Measurements from ENCODE around the gene UBAC2.

UBAC2 gene

GRCh38 chr13:99350191-99350590, 149.5 kb downstream of the UBAC2 start:
- no peak overlapping the region for H3K4me3 ChIP-seq (ENCODE audit: low read length)
- TF ChIP-seq CTCF (conservative IDR thresholded peaks at IDR 0.05; ENCODE audit: low read length): no peak
- no peak for DNase-seq (ENCODE audit: low read depth)

DNA sequence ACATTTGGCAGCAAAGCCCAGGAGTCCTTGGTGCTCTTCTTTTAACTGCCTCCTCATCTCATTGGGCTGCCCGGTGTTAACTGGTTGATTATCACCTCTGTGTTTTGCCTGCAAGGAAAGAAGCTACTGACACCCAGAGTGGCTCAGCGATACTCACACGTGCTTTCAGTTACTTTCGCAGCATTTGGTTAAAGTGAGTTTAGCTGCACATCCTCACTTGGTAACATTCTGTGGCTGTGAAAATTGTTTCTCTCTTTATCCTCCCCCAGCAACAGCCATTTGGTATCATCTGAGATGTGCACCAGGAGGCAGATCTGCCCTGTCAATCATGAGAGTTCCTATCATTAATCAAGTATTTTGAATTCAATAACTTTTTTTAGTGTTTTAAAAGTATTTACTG, 151.1 kb downstream of the UBAC2 start:
- H3K4me3 ChIP-seq (ENCODE audit: low read length): no peak overlapping the region

DNA sequence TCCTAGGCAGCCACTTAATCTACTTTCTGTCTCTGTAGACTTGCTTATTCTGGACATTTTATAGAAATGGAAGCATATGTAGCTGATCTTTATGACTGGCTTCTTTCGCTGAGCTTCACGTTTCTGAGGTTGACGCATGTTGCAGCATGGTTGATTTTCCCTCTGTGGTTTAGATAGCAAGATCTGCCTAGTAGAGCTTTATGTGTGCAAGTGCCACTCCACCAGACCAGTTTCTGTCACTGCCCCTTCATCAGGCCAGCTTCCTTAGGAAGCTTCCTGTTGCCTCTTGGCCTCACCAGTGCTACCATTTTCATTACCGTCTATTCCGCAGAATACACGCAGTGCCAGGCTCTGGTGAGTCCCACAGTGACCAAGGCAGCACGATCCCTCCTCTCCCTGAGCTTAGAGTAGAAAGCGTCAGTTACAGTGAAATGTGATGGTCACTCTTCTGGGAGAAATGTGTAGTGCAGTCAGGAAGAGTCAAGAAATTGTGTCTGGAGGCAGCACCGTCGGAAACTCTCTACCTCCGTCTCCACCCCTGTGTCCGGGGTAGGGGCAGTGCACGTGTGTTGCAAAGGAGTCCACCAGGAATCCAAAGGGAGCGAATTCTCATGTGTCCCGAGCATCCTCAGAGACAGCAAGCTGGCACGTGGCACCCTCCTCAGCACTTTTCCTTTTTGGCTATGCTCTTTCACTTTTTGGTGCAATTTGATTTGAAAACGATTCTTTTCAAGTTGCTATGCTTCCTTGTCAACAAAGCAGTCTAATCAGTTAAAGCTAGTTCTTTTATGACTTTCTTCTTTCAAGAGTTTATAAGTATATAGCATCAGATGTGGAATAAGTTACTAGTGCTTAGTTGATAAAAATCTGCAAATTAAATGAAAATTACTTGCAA, 151.9 kb downstream of the UBAC2 start:
- no peak for DNase-seq (ENCODE audit: low read depth)
- no peak overlapping the region for H3K4me3 ChIP-seq (ENCODE audit: low read length)
- no peak for TF ChIP-seq CTCF (conservative IDR thresholded peaks at IDR 0.05; ENCODE audit: low read length)

More for the DNA sequence above, 151.1 kb downstream of the UBAC2 start:
- TF ChIP-seq CTCF (conservative IDR thresholded peaks at IDR 0.05; ENCODE audit: low read length): no peak
- DNase-seq (ENCODE audit: low read depth): no peak

DNA sequence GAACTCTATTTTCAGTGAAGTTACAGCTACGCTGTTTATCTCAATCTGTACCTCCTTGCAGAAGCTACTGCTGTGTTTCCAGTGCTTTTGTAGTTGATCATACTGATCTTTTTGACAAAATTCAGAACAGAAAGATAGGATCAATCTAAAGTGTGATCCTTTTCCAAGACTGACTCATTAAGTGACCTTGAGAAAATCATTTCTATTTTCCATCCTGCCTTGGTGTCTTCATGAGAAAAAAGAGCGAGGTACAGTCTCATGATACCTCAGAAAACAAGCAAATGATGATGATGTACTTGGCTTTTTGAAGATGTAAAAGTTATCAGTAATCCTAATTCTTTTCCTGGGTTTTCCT, 152.6 kb downstream of the UBAC2 start:
- no peak for TF ChIP-seq CTCF (conservative IDR thresholded peaks at IDR 0.05; ENCODE audit: low read length)

GRCh38 chr13:99353836-99354235, 153.2 kb downstream of the UBAC2 start:
- H3K4me3 ChIP-seq (ENCODE audit: low read length): no peak overlapping the region
- DNase-seq (ENCODE audit: low read depth): peak; percentile 15
- TF ChIP-seq CTCF (conservative IDR thresholded peaks at IDR 0.05; ENCODE audit: low read length): no peak

More for the DNA sequence above, 152.6 kb downstream of the UBAC2 start:
- DNase-seq (ENCODE audit: low read depth): no peak
- no peak overlapping the region for H3K4me3 ChIP-seq (ENCODE audit: low read length)

- no peak for TF ChIP-seq CTCF (conservative IDR thresholded peaks at IDR 0.05; ENCODE audit: low read length)
- no peak overlapping the region for H3K4me3 ChIP-seq (ENCODE audit: low read length)
- DNase-seq (ENCODE audit: low read depth): peak; percentile 21
Measured at GRCh38 chr13:99354371-99354951, 153.8 kb downstream of the UBAC2 start.

Measured in AG10803 (cell line).